Mesenchymal stem cell (in vitro differentiated cells and primary cell): ENCODE measurements around the gene PIR.
A peak's percentile ranks its signal among the peaks of the same experiment; 100 is the strongest.

Experiments
- DNase-seq: peaks from one replicate; pipeline ENCODE4 v3.0.0-alpha.2; 2013
- H2AFZ ChIP-seq: one replicate; pipeline ENCODE4 v1.6.1; 2013; ENCODE audit warnings: low read depth, mild to moderate bottlenecking, control low read depth, inconsistent platforms, low read length, moderate library complexity
- H2AK5ac ChIP-seq: 2 replicates; pipeline ENCODE4 v1.6.1; 2013; ENCODE audit warnings: low read length, moderate library complexity, mild to moderate bottlenecking, inconsistent platforms; ENCODE audit not compliant: severe bottlenecking
- H2BK120ac ChIP-seq: one replicate; pipeline ENCODE4 v1.6.1; 2013; ENCODE audit warnings: low read depth, mild to moderate bottlenecking, inconsistent platforms, low read length, moderate library complexity
- H2BK12ac ChIP-seq, 2 experiments: one replicate each; pipeline ENCODE4 v1.6.1; 2013; ENCODE audit warnings: inconsistent platforms in 2 of 2, low read length in 2 of 2, mild to moderate bottlenecking in 2 of 2, moderate library complexity in 2 of 2, control low read depth in 1 of 2
- H2BK15ac ChIP-seq: one replicate; pipeline ENCODE4 v1.6.1; 2013; ENCODE audit warnings: mild to moderate bottlenecking, low read depth, inconsistent platforms; ENCODE audit not compliant: poor library complexity, severe bottlenecking
- H2BK5ac ChIP-seq: 2 replicates; pipeline ENCODE4 v1.6.1; 2013; ENCODE audit warnings: low read depth, mild to moderate bottlenecking, low read length, control low read depth, inconsistent platforms; ENCODE audit not compliant: poor library complexity, severe bottlenecking
- H3K14ac ChIP-seq, 2 experiments: one replicate each; pipeline ENCODE4 v1.6.1; 2013; ENCODE audit warnings: inconsistent platforms in 2 of 2, low read length in 2 of 2, control low read depth in 1 of 2, mild to moderate bottlenecking in 1 of 2, moderate library complexity in 1 of 2
- H3K18ac ChIP-seq, 2 experiments: one replicate each; pipeline ENCODE4 v1.6.1; 2013; ENCODE audit warnings: inconsistent platforms in 2 of 2, low read length in 2 of 2, control low read depth in 1 of 2, low read depth in 1 of 2, mild to moderate bottlenecking in 1 of 2
- H3K23ac ChIP-seq, 2 experiments: one replicate each; pipeline ENCODE4 v1.6.1; 2013; ENCODE audit warnings: inconsistent platforms in 2 of 2, low read length in 2 of 2, mild to moderate bottlenecking in 2 of 2, moderate library complexity in 2 of 2, control low read depth in 1 of 2
- H3K27ac ChIP-seq: 2 replicates; pipeline ENCODE4 v1.5.1; 2013; ENCODE audit warnings: mild to moderate bottlenecking, moderate library complexity, low read length, control low read depth, inconsistent platforms; ENCODE audit not compliant: poor library complexity, severe bottlenecking
- H3K27me3 ChIP-seq, 2 experiments: 2 replicates each; pipeline versions ENCODE4 v1.6.1 to v1.7.0; 2013; ENCODE audit warnings: low read length in 2 of 2, mild to moderate bottlenecking in 2 of 2, moderate library complexity in 2 of 2, control low read depth in 1 of 2, inconsistent platforms in 1 of 2; ENCODE audit not compliant: control insufficient read depth in 1 of 2, insufficient read depth in 1 of 2
- H3K36me3 ChIP-seq, 2 experiments: 2 replicates each; pipeline versions ENCODE4 v1.6.1 to v1.7.0; 2013; ENCODE audit warnings: low read length in 2 of 2, control low read depth in 1 of 2, inconsistent platforms in 1 of 2, low read depth in 1 of 2, mild to moderate bottlenecking in 1 of 2; ENCODE audit not compliant: insufficient read depth in 2 of 2, control insufficient read depth in 1 of 2
- H3K4ac ChIP-seq, 2 experiments: one replicate each; pipeline ENCODE4 v1.6.1; 2013; ENCODE audit warnings: inconsistent platforms in 2 of 2, low read length in 2 of 2, mild to moderate bottlenecking in 2 of 2, moderate library complexity in 2 of 2, control low read depth in 1 of 2, low read depth in 1 of 2
- H3K4me1 ChIP-seq: 2 replicates; pipeline ENCODE4 v1.6.1; 2013; ENCODE audit warnings: low read depth, low read length, control low read depth; ENCODE audit not compliant: control insufficient read depth, insufficient read depth
- H3K4me2 ChIP-seq: 2 replicates; pipeline ENCODE4 v1.6.1; 2013; ENCODE audit warnings: low read length, mild to moderate bottlenecking, inconsistent platforms; ENCODE audit not compliant: poor library complexity, severe bottlenecking
- H3K4me3 ChIP-seq, 2 experiments: 2 replicates each; pipeline versions ENCODE4 v1.5.1 to v1.7.0; 2013; ENCODE audit warnings: low read length in 2 of 2, mild to moderate bottlenecking in 2 of 2, control low read depth in 1 of 2, low read depth in 1 of 2; ENCODE audit not compliant: insufficient read depth in 1 of 2
- H3K79me1 ChIP-seq: replicated peaks from 2 replicates; pipeline ENCODE4 v1.6.1; 2013; ENCODE audit warnings: mild to moderate bottlenecking, control low read depth, low read length, inconsistent platforms; ENCODE audit not compliant: poor library complexity, severe bottlenecking
- H3K9ac ChIP-seq: 2 replicates; pipeline ENCODE4 v1.7.0; 2013; ENCODE audit warnings: mild to moderate bottlenecking, low read length, moderate library complexity
- H3K9me3 ChIP-seq: 2 replicates; pipeline ENCODE4 v1.7.0; 2013; ENCODE audit warnings: mild to moderate bottlenecking, low read length; ENCODE audit not compliant: control insufficient read depth
- H4K8ac ChIP-seq: one replicate; pipeline ENCODE4 v1.6.1; 2013; ENCODE audit warnings: inconsistent platforms, mild to moderate bottlenecking, low read length, moderate library complexity
- H4K91ac ChIP-seq: one replicate; pipeline ENCODE4 v1.6.1; 2013; ENCODE audit warnings: mild to moderate bottlenecking, low read length, inconsistent platforms
- WGBS: methylation state at CpG from one replicate; pipeline ENCODE4 v1.1.7; 2013; ENCODE audit warnings: mixed read lengths; 5-methylcytosine and 5-hydroxymethylcytosine counted together

Gene PIR

DNA sequence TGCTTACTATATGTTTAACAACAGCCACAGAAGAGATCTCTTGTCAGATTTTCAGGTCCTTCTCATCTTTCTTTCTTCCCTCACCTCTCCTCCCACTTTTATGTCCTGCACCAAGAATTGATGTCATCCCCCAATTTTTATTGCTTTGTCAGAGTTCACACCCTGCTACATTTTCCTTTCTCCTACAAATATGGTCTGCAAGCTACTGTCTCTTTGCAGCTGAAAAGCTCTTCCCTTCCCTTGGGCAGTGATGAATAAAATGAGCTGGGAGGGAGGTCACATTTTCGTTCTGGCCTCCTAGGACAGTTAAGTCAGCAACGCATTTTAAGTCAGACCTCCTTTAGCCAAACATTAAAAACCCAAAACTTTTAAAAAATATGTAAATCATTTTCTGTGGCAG lies 82.2 kb downstream of the PIR start:
- no peak for DNase-seq
- Histone ChIP-seq H2AFZ (no peak overlapping the region), H3K4me3 (no peak overlapping the region), H2BK120ac (no peak overlapping the region), H3K9ac (no peak overlapping the region), H2BK5ac (no peak overlapping the region), H3K14ac (no peak overlapping the region), H2BK12ac (no peak overlapping the region), H3K18ac (no peak overlapping the region), H3K36me3 (no peaks in the 10 kb centered on the region), H3K79me1 (no peaks in the 10 kb centered on the region), H3K4me1 (no peaks in the 10 kb centered on the region), H4K91ac (no peak overlapping the region), H3K27me3 (peaks cover 0 to 5% of the 10 kb centered on the region in 2 experiments), H3K9me3 (no peaks in the 10 kb centered on the region), H3K4me2 (no peak overlapping the region), H3K4ac (no peak overlapping the region), H2BK15ac (no peak overlapping the region), H2AK5ac (no peak overlapping the region), H4K8ac (no peak overlapping the region), H3K23ac (no peak overlapping the region), H3K27ac (no peak overlapping the region)
- WGBS = 89% methylated on average over 1 of the region's 2 CpGs

DNA sequence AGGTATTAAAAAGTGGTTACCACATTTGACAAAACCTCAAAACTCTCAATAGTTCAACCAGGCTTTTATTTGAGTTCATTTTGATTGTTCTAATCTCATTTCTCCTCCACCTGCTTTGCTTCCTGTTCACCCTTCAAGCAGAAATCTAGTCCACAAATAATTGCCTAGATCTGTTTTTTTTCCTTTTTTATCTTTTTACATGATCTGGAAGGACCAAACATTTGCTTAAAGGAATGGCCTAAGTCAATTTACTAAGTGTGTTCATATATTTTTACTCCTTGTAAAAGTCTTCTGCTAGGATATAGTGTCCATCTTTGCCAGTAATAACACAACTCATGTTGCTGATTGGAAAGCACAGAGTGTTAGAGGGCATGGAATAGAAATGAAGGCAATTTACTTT lies 82.7 kb downstream of the PIR start:
- Histone ChIP-seq H3K23ac (no peak overlapping the region), H2AFZ (no peak overlapping the region)

DNA sequence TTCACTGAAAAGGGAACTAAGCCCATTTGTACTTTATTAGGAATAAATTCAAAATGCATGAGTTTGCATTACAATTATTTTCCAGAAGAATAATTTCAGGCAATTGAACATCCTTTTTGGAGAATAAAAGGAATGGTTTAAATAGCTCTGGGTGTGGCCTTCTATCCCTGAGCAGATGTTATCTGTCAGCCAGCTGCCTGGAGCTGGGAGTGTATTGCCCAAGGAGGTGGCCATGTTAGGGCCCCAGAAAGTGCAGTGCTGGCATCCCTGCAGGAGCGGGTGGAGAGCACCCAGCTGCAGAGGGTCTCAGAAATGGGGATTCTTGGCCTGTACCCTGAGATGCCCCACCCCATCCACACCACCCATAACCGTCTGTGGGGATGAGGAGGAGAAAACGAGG lies 87.3 kb downstream of the PIR start:
- Histone ChIP-seq H3K36me3 (no peaks in the 10 kb centered on the region), H3K4me1 (no peaks in the 10 kb centered on the region), H2BK120ac (no peak overlapping the region), H3K4ac (no peak overlapping the region), H3K4me2 (no peak overlapping the region), H3K23ac (no peak overlapping the region), H3K79me1 (no peaks in the 10 kb centered on the region), H3K14ac (no peak overlapping the region), H3K18ac (no peak overlapping the region), H3K9ac (no peak overlapping the region), H2AFZ (no peak overlapping the region), H3K4me3 (no peak overlapping the region), H3K27me3 (no peaks in the 10 kb centered on the region), H4K8ac (no peak overlapping the region), H2BK5ac (no peak overlapping the region), H2BK12ac (no peak overlapping the region), H2AK5ac (no peak overlapping the region), H3K9me3 (no peaks in the 10 kb centered on the region), H4K91ac (no peak overlapping the region), H3K27ac (no peak overlapping the region), H2BK15ac (no peak overlapping the region)
- WGBS = 94% methylated on average over 2 of the region's 3 CpGs
- peak; percentile 1 for DNase-seq

More for the DNA sequence above, 82.7 kb downstream of the PIR start:
- H3K36me3 ChIP-seq = no peaks in the 10 kb centered on the region
- H4K8ac ChIP-seq = no peak overlapping the region
- no peak overlapping the region for H2BK15ac ChIP-seq
- no peak overlapping the region for H3K4me2 ChIP-seq
- H3K14ac ChIP-seq = no peak overlapping the region
- H3K9ac ChIP-seq = no peak overlapping the region
- H3K9me3 ChIP-seq = no peaks in the 10 kb centered on the region
- H3K18ac ChIP-seq = no peak overlapping the region
- H2BK120ac ChIP-seq = no peak overlapping the region
- H2BK12ac ChIP-seq = no peak overlapping the region
- H3K27ac ChIP-seq = no peak overlapping the region
- H2AK5ac ChIP-seq = no peak overlapping the region
- H3K4me3 ChIP-seq = no peak overlapping the region
- H3K4me1 ChIP-seq = no peaks in the 10 kb centered on the region
- H4K91ac ChIP-seq = no peak overlapping the region
- no peak overlapping the region for H2BK5ac ChIP-seq
- H3K27me3 ChIP-seq = peaks cover 0 to 5% of the 10 kb centered on the region in 2 experiments
- H3K79me1 ChIP-seq = no peaks in the 10 kb centered on the region
- no peak overlapping the region for H3K4ac ChIP-seq
- no peak for DNase-seq

DNA sequence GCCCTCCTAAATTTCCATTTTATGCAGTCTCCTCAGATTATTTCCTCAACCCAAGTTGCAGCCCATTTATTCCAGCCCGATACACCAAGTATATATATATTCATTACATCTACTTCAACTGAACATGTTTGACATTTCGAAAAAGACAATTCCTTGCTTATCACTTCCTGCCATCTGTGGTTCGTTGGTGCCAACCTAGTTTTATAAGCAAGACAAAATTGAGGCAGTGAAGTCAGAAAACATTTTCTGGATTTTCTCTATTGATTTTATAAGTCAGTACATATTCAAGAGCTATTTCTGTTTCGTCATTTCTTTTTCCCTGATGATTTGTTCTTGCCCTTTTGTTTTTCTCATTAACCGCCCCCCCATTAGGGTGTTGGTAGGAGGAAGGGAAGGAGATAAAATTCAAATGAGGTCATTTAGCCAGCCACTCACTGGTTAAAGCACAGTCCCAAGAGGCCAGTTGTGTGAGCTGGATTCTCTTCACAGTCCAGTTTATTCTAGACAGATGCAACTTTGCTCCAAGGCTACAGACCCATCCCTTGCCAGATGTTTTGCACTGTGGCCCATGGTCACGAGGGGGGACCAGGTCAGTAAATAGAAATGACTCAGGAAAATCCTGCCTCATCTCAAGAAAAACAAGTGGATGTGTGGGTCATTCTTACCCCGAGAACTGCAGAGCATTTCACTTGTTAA lies 88.6 kb downstream of the PIR start:
- Histone ChIP-seq H3K4ac (no peak overlapping the region), H3K27me3 (no peaks in the 10 kb centered on the region), H3K4me3 (no peak overlapping the region), H3K79me1 (no peaks in the 10 kb centered on the region), H3K4me1 (no peaks in the 10 kb centered on the region), H3K27ac (no peak overlapping the region), H2AK5ac (no peak overlapping the region), H3K18ac (no peak overlapping the region), H3K9ac (peak overlapping the region; percentile 67), H4K91ac (no peak overlapping the region), H2AFZ (no peak overlapping the region), H3K9me3 (no peaks in the 10 kb centered on the region), H4K8ac (no peak overlapping the region), H3K36me3 (no peaks in the 10 kb centered on the region), H2BK120ac (no peak overlapping the region), H2BK15ac (no peak overlapping the region), H3K4me2 (no peak overlapping the region), H2BK5ac (no peak overlapping the region), H2BK12ac (no peak overlapping the region), H3K23ac (no peak overlapping the region), H3K14ac (no peak overlapping the region)
- WGBS = 70% methylated on average over 5 of the region's 7 CpGs
- DNase-seq = peak; percentile 48
